Subcutaneous adipose tissue (tissue), 4 donors: Measurements from ENCODE around the gene NFATC1. TPM values are rescaled to one million over a fixed set of nuclear protein-coding genes. Genes with fewer than 3 reads are reported as not detected.

ENCODE experiments used
- CTCF ChIP-seq: fragments of 450-650 bp; IDR thresholded peaks from one replicate; pipeline ENCODE4 v1.5.1; 2016; ENCODE audit warnings: low read depth, mild to moderate bottlenecking, control low read depth, antibody characterized with exemption, moderate library complexity
- total RNA-seq, 4 donors: library from RNA; depleted of rRNA; stranded (reverse); fragments of >200 nt; gene quantifications; one replicate each; pipeline ENCODE4 v1.1.0, GENCODE V29; 2016

Gene NFATC1
- total RNA-seq, 4 donors from 2014 or later: 9.8 to 17.2 (median 11.5) TPM

- no peak for TF ChIP-seq CTCF
Measured at GRCh38 chr18:79521416-79522205, 125.9 kb downstream of the NFATC1 start.

GRCh38 chr18:79522451-79523205 is 126.9 kb downstream of the NFATC1 start:
- no peak for TF ChIP-seq CTCF

- TF ChIP-seq CTCF: no peak
Measured at GRCh38 chr18:79523206-79523735, 127.5 kb downstream of the NFATC1 start.

GRCh38 chr18:79523736-79524180 is 128.0 kb downstream of the NFATC1 start:
- TF ChIP-seq CTCF: no peak

GRCh38 chr18:79524181-79525078 is 128.7 kb downstream of the NFATC1 start:
- TF ChIP-seq CTCF: no peak

GRCh38 chr18:79525556-79526467 is 130.1 kb downstream of the NFATC1 start:
- TF ChIP-seq CTCF: no peak
